ENCODE results near the gene AQR.
"Not testable (repeated sequence)": the region's sequence is repeated elsewhere in the genome, so short reads cannot be mapped to it uniquely, and the experiment has no call there.

AQR gene

GRCh38 chr15:34943711-34944110 is 25.8 kb downstream of the AQR start:
- peaks cover 43% of the 10 kb centered on the region for H3K36me3 Mint-ChIP-seq (ENCODE audit: insufficient read depth)
- H3K4me3 Mint-ChIP-seq = no peak overlapping the region
- no peak overlapping the region for H3K27ac Mint-ChIP-seq (ENCODE audit: low read depth)
- DNase-seq (ENCODE audit: low spot score in 2 of 2) (no peak), ATAC-seq (replicated peaks; ENCODE audit: extremely low read depth, poor library complexity, severe bottlenecking) (no peak)
- no peaks in the 10 kb centered on the region for H3K4me1 Mint-ChIP-seq
- H3K9me3 Mint-ChIP-seq = no peaks in the 10 kb centered on the region
- H3K27me3 Mint-ChIP-seq = no peaks in the 10 kb centered on the region

DNA sequence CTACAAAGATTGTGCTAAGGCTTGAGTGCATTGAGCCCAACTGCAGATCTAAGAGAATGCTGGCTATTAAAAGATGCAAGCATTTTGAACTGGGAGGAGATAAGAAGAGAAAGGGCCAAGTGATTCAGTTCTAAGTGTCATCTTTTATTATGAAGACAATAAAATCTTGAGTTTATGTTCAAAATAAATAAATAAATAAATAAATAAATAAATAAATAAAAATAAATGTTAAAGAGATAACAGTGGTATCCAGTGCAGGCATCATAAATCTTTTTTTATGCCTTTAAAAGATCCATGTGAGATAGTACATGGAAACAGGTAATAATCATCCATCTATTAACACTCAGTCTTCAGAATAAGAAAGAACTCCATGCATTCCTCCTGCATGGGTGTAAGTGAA is 26.3 kb downstream of the AQR start:
- H3K27me3 Mint-ChIP-seq; ATAC-seq (replicated peaks; ENCODE audit: extremely low read depth, poor library complexity, severe bottlenecking); H3K9me3 Mint-ChIP-seq; H3K4me1 Mint-ChIP-seq; H3K4me3 Mint-ChIP-seq; DNase-seq (ENCODE audit: low spot score in 2 of 2); H3K27ac Mint-ChIP-seq (ENCODE audit: low read depth): not testable (repeated sequence)
- H3K36me3 Mint-ChIP-seq (ENCODE audit: insufficient read depth) = peaks cover 43% of the 10 kb centered on the region

- Mint-ChIP-seq H3K9me3 (no peaks in the 10 kb centered on the region), H3K4me3 (no peak overlapping the region), H3K27me3 (no peaks in the 10 kb centered on the region), H3K36me3 (ENCODE audit: insufficient read depth) (peaks cover 42% of the 10 kb centered on the region), H3K27ac (ENCODE audit: low read depth) (no peak overlapping the region), H3K4me1 (no peaks in the 10 kb centered on the region)
- ATAC-seq (replicated peaks; ENCODE audit: extremely low read depth, poor library complexity, severe bottlenecking) (no peak), DNase-seq (ENCODE audit: low spot score in 2 of 2) (no peak)
Observed at GRCh38 chr15:34942363-34942762, 27.2 kb downstream of the AQR start.

DNA sequence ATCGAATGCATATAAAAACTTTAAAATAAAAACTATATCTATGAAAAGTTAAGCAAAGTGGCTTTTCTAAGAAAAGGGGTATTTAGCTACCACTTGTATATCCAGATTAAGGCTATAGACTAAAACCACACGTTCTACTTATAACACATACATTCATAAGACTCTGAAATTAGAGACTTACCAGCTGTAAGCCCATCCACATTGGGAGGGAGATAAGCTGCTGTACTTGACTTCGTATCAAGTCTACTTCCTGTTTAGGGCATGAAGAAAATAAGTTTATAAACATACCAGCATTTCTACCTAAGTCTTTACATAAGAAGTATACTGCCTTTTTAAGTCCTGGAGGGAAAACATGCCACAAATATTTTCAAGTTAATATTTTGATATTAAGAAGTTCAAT is 27.7 kb downstream of the AQR start:
- Mint-ChIP-seq H3K27ac (ENCODE audit: low read depth) (no peak overlapping the region), H3K36me3 (ENCODE audit: insufficient read depth) (peaks cover 46% of the 10 kb centered on the region), H3K4me3 (no peak overlapping the region), H3K9me3 (no peaks in the 10 kb centered on the region), H3K4me1 (no peaks in the 10 kb centered on the region), H3K27me3 (no peaks in the 10 kb centered on the region)
- no peak for DNase-seq (ENCODE audit: low spot score in 2 of 2)
- ATAC-seq (replicated peaks; ENCODE audit: extremely low read depth, poor library complexity, severe bottlenecking) = no peak

- H3K9me3 Mint-ChIP-seq = no peaks in the 10 kb centered on the region
- H3K27ac Mint-ChIP-seq (ENCODE audit: low read depth) = no peak overlapping the region
- H3K4me3 Mint-ChIP-seq = no peak overlapping the region
- DNase-seq (ENCODE audit: low spot score in 2 of 2) (no peak), ATAC-seq (replicated peaks; ENCODE audit: extremely low read depth, poor library complexity, severe bottlenecking) (no peak)
- H3K36me3 Mint-ChIP-seq (ENCODE audit: insufficient read depth) = peaks cover 47% of the 10 kb centered on the region
- no peaks in the 10 kb centered on the region for H3K4me1 Mint-ChIP-seq
- no peaks in the 10 kb centered on the region for H3K27me3 Mint-ChIP-seq
Observed at GRCh38 chr15:34941185-34941698, 28.3 kb downstream of the AQR start.

GRCh38 chr15:34933432-34933975 is 36.0 kb downstream of the AQR start:
- Mint-ChIP-seq H3K9me3 (no peaks in the 10 kb centered on the region), H3K27me3 (no peaks in the 10 kb centered on the region), H3K27ac (ENCODE audit: low read depth) (peak overlapping the region; percentile 80), H3K4me1 (no peaks in the 10 kb centered on the region), H3K4me3 (no peak overlapping the region), H3K36me3 (ENCODE audit: insufficient read depth) (peaks cover 60% of the 10 kb centered on the region)
- ATAC-seq (replicated peaks; ENCODE audit: extremely low read depth, poor library complexity, severe bottlenecking) (no peak), DNase-seq (ENCODE audit: low spot score in 2 of 2) (no peak)

DNA sequence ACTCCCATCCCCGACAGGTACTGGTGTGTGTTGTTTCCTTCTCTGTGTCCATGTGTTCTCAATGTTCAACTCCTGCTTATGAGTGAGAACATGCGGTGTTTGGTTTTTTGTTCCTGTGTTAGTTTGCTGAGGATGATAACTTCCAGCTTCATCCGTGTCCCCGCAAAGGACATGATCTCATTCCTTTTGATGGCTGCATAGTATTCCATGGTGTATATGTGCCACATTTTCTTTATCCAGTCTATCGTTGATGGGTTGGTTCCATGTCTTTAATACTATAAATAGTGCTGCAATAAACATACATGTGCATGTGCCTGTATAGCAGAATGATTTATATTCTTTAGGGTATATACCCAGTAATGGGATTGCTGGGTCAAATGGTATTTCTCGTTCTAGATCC is 41.2 kb downstream of the AQR start:
- not testable (repeated sequence) for ATAC-seq (replicated peaks; ENCODE audit: extremely low read depth, poor library complexity, severe bottlenecking); H3K27ac Mint-ChIP-seq (ENCODE audit: low read depth); H3K4me3 Mint-ChIP-seq; H3K9me3 Mint-ChIP-seq; H3K4me1 Mint-ChIP-seq; DNase-seq (ENCODE audit: low spot score in 2 of 2); H3K27me3 Mint-ChIP-seq
- H3K36me3 Mint-ChIP-seq (ENCODE audit: insufficient read depth) = peaks cover 62% of the 10 kb centered on the region

DNA sequence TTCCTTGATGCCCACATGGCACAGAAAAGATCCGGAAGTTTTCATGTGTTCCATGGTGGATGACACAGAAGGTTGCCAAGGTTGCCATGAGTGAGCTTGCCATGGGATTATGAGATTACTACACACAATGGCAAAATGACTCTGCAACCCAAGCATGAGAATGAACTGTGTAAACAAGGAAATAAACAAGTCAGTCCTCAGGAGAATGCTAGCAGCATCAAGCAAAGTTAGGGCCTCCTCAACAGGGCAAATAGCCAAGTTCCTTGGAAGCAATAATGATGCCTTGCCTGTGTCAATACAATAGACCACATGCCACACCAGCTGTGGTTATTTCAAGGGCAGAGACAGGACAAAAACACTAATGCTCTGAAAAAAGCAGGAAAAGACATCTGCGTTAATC is 41.8 kb downstream of the AQR start:
- Mint-ChIP-seq H3K36me3 (ENCODE audit: insufficient read depth) (peaks cover 60% of the 10 kb centered on the region), H3K9me3 (no peaks in the 10 kb centered on the region), H3K4me3 (no peak overlapping the region), H3K4me1 (no peaks in the 10 kb centered on the region), H3K27ac (ENCODE audit: low read depth) (no peak overlapping the region), H3K27me3 (no peaks in the 10 kb centered on the region)
- ATAC-seq (replicated peaks; ENCODE audit: extremely low read depth, poor library complexity, severe bottlenecking) = no peak
- DNase-seq (ENCODE audit: low spot score in 2 of 2) = no peak

DNA sequence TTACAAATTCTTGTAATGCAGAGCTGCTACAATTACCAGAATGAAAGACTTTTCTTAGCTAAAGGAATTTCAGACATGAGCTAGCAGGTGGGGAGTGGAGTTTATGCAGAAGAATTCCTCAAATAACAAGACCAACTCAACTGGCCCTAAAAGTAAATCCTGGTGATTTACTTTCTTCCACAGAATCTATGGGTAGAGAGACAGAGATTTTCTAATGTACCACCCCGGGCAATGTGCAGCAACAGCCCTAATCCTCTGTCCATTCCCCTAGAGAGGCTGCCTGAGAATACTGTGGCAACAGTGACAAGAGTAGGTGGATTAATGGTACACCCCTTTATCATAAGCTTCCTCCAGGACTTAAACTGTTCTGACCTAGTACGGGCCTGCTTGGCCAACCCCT is 55.2 kb downstream of the AQR start:
- ATAC-seq (replicated peaks; ENCODE audit: extremely low read depth, poor library complexity, severe bottlenecking) (no peak), DNase-seq (ENCODE audit: low spot score in 2 of 2) (no peak)
- no peaks in the 10 kb centered on the region for H3K27me3 Mint-ChIP-seq
- H3K36me3 Mint-ChIP-seq (ENCODE audit: insufficient read depth) = peaks cover 59% of the 10 kb centered on the region
- H3K4me3 Mint-ChIP-seq = no peak overlapping the region
- no peaks in the 10 kb centered on the region for H3K4me1 Mint-ChIP-seq
- H3K27ac Mint-ChIP-seq (ENCODE audit: low read depth) = no peak overlapping the region
- H3K9me3 Mint-ChIP-seq = no peaks in the 10 kb centered on the region

DNA sequence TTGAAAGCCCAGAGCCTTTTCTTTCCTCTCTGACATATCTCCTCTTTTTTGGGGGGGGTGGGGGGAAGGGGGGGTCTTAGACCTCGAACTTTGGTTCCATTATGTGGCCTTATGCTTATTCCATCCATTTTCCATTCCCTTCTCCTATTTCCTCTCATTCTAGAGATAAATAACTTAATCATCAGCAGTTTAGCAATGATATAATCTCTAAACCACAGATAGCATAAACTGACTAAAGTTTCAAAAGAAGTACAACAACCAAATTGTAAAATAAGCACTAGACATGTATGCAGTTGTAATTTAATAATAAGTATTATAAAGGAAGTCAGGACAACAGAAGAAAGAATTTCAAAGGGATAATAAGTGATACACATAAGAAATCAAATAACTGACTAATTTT is 64.5 kb downstream of the AQR start:
- Mint-ChIP-seq H3K4me1 (peaks cover 4% of the 10 kb centered on the region), H3K4me3 (no peak overlapping the region), H3K27ac (ENCODE audit: low read depth) (no peak overlapping the region), H3K27me3 (no peaks in the 10 kb centered on the region), H3K36me3 (ENCODE audit: insufficient read depth) (peaks cover 45% of the 10 kb centered on the region), H3K9me3 (no peaks in the 10 kb centered on the region)
- ATAC-seq (replicated peaks; ENCODE audit: extremely low read depth, poor library complexity, severe bottlenecking) (no peak), DNase-seq (ENCODE audit: low spot score in 2 of 2) (no peak)

DNA sequence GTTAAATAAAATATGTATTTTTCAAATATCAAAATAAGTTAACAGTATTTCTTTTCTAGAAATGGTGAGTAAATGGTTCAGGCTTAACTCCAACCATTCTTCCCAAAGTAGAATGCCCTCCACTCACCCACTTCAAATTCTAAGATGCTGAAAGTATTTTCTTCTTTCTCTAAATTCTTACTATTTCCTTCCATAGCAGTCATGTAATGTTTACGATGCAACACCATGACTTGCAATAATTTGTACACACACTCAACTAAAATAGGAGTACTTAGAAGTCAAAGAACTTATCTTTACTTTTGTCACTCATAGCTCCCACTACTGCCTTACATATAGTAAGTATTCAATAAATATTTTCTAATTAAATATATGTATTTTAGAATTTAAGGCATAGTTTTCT is 65.0 kb downstream of the AQR start:
- no peak overlapping the region for H3K27ac Mint-ChIP-seq (ENCODE audit: low read depth)
- ATAC-seq (replicated peaks; ENCODE audit: extremely low read depth, poor library complexity, severe bottlenecking) = no peak
- no peak for DNase-seq (ENCODE audit: low spot score in 2 of 2)
- H3K36me3 Mint-ChIP-seq (ENCODE audit: insufficient read depth) = peaks cover 44% of the 10 kb centered on the region
- H3K4me3 Mint-ChIP-seq = no peak overlapping the region
- H3K4me1 Mint-ChIP-seq = peaks cover 4% of the 10 kb centered on the region
- H3K9me3 Mint-ChIP-seq = no peaks in the 10 kb centered on the region
- H3K27me3 Mint-ChIP-seq = no peaks in the 10 kb centered on the region

DNA sequence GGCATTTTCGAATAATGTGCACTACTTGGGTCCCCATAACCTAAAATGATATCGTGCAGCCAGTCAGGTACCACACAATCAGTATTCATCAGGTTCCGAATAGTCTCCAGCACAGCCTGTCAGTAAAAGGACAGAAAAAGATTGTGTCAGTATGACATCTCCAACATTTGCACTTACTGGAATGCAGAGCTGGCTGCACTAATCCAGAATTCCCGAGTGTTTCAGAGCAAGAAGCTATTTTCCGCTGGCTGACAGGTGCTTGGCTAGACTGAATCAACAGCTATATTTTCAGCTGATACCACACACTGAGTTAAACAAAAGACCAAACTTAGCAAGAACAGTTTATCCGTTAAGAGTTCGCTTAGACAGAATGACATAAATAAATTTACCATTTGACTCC is 68.8 kb downstream of the AQR start:
- H3K4me3 Mint-ChIP-seq = no peak overlapping the region
- no peak for DNase-seq (ENCODE audit: low spot score in 2 of 2)
- H3K4me1 Mint-ChIP-seq = peaks cover 4% of the 10 kb centered on the region
- H3K36me3 Mint-ChIP-seq (ENCODE audit: insufficient read depth) = peaks cover 30% of the 10 kb centered on the region
- no peak overlapping the region for H3K27ac Mint-ChIP-seq (ENCODE audit: low read depth)
- no peaks in the 10 kb centered on the region for H3K27me3 Mint-ChIP-seq
- no peaks in the 10 kb centered on the region for H3K9me3 Mint-ChIP-seq
- no peak for ATAC-seq (replicated peaks; ENCODE audit: extremely low read depth, poor library complexity, severe bottlenecking)

DNA sequence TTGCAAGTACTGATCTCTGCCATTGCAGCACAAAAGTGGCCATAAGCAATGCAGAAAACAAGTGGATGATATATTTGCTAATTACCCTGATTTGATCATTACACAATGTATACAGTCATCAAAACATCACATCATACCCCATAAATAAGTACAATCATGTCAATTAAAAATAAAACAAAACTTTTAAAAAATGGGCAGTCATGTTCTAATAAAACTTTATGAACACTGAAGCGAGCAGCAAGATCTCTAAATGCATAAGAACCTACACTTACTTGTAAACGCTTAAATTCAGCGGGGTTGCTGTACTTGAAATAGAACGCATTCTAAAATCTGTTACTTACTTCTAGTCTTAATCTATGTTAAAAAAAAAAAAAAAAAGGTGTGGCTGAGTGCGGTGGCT is 73.4 kb downstream of the AQR start:
- no peak overlapping the region for H3K27ac Mint-ChIP-seq (ENCODE audit: low read depth)
- H3K36me3 Mint-ChIP-seq (ENCODE audit: insufficient read depth) = peaks cover 48% of the 10 kb centered on the region
- H3K9me3 Mint-ChIP-seq = peaks cover 11% of the 10 kb centered on the region
- no peak for DNase-seq (ENCODE audit: low spot score in 2 of 2)
- peaks cover 2% of the 10 kb centered on the region for H3K4me1 Mint-ChIP-seq
- no peak for ATAC-seq (replicated peaks; ENCODE audit: extremely low read depth, poor library complexity, severe bottlenecking)
- H3K27me3 Mint-ChIP-seq = no peaks in the 10 kb centered on the region
- H3K4me3 Mint-ChIP-seq = no peak overlapping the region

DNA sequence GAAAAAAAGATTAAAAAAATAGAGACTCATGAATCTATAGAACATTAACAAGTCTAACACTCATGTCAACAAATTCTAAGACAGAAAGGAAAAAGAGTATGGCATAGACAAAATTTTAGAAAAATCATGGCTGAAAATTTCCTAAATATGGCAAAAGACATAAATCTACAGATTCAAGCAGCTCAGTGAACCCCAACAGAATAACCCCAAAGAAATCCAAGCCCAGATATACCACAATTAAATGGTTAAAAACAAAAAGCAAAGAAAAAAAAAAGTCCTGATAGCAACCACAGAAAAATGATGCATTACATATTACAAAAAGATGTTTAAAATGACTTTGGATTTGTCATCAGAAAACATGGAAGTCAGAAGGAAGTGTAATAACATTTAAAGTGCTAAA is 75.6 kb downstream of the AQR start:
- no peak overlapping the region for H3K4me3 Mint-ChIP-seq
- H3K27me3 Mint-ChIP-seq = no peaks in the 10 kb centered on the region
- peaks cover 10% of the 10 kb centered on the region for H3K4me1 Mint-ChIP-seq
- DNase-seq (ENCODE audit: low spot score in 2 of 2) (no peak), ATAC-seq (replicated peaks; ENCODE audit: extremely low read depth, poor library complexity, severe bottlenecking) (no peak)
- H3K27ac Mint-ChIP-seq (ENCODE audit: low read depth) = no peak overlapping the region
- peaks cover 11% of the 10 kb centered on the region for H3K9me3 Mint-ChIP-seq
- H3K36me3 Mint-ChIP-seq (ENCODE audit: insufficient read depth) = peaks cover 52% of the 10 kb centered on the region

Data from central memory CD8-positive, alpha-beta T cell (primary cell).